AG04450 (cell line): ENCODE results near the gene DIAPH3. TPM values are rescaled to one million over a fixed set of nuclear protein-coding genes. Genes with fewer than 3 reads are reported as not detected.

Experiments
- CTCF ChIA-PET: fragments of 300-600, 350-600 bp; formaldehyde crosslinking; extraction: SDS; loops from one replicate; lab custom pipeline; 2022; ENCODE audit warnings: antibody characterized with exemption, inconsistent platforms; lab: Charles Lee
- POLR2A ChIA-PET: fragments of 350-600 bp; formaldehyde crosslinking; extraction: SDS; loops from one replicate; lab custom pipeline; 2021; ENCODE audit warnings: antibody characterized with exemption, inconsistent platforms; lab: Yijun Ruan, JAX
- DNase-seq: peaks from one replicate; pipeline ENCODE4 v3.0.0-alpha.2; 2011; ENCODE audit warnings: low read depth, low spot score
- H3K27ac ChIP-seq: one replicate; pipeline ENCODE4 v1.5.1; 2012; ENCODE audit warnings: low read depth, low read length, control low read depth
- H3K27me3 ChIP-seq: one replicate; pipeline ENCODE4 v1.6.0; 2012; ENCODE audit warnings: low read length; ENCODE audit not compliant: control insufficient read depth, insufficient read depth
- H3K4me3 ChIP-seq: 2 replicates; pipeline ENCODE4 v1.5.1; 2011; ENCODE audit warnings: mild to moderate bottlenecking, low read depth, low read length, control low read depth
- H3K9me3 ChIP-seq: 2 replicates; pipeline ENCODE4 v1.5.1; 2012; ENCODE audit warnings: low read length; ENCODE audit not compliant: control insufficient read depth, insufficient read depth
- CTCF ChIP-seq: IDR thresholded peaks from 2 replicates; pipeline ENCODE4 v1.5.1; 2011; ENCODE audit warnings: low read depth, low read length, control low read depth, inconsistent platforms
- polyA plus RNA-seq: library from polyadenylated mRNA; depleted of rRNA; stranded (reverse); fragments of >200 nt; gene quantifications from 2 replicates; pipeline ENCODE4 v1.2.3, GENCODE V29; 2011

Gene DIAPH3
- polyA plus RNA-seq, 1 experiment = 11.7 TPM

GRCh38 chr13:59734393-59734792 is 429.3 kb downstream of the DIAPH3 start:
- no peak for DNase-seq
- no peak for TF ChIP-seq CTCF
- no peak overlapping the region for H3K4me3 ChIP-seq
- ChIA-PET CTCF (interaction anchor here (1.0 kb wide), 1 partner anchor 37 kb away, joined by 3 read pairs; no protein-coding TSS in a partner anchor), POLR2A (no interaction called here)
- H3K27me3 ChIP-seq = no peaks in the 10 kb centered on the region
- no peak overlapping the region for H3K27ac ChIP-seq
- no peaks in the 10 kb centered on the region for H3K9me3 ChIP-seq

DNA sequence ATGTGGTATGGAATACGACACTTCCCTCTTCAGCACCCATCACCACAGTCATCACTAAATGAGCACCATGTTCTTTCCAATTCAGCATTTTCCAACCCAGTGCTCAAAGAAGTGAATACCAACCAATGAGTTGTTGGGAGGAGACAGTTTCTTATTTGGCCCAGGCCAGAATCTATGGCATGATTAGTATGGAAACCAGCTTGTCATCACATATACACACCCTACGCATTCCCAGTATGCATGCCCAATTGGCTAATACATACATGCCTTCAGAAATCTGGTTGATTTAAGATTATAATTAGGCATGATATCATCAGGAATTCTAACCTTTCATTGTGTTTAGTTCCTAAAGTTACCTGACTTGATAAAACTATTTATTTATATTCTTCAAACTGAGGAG is 430.0 kb downstream of the DIAPH3 start:
- ChIA-PET CTCF (interaction anchor here (1.0 kb wide), 1 partner anchor 38 kb away, joined by 3 read pairs; no protein-coding TSS in a partner anchor), POLR2A (no interaction called here)
- TF ChIP-seq CTCF = no peak
- Histone ChIP-seq H3K4me3 (no peak overlapping the region), H3K9me3 (no peaks in the 10 kb centered on the region), H3K27me3 (no peaks in the 10 kb centered on the region), H3K27ac (no peak overlapping the region)
- DNase-seq = no peak

- DNase-seq = no peak
- no peak overlapping the region for H3K4me3 ChIP-seq
- POLR2A ChIA-PET = no interaction called here
- TF ChIP-seq CTCF = no peak
- no peaks in the 10 kb centered on the region for H3K9me3 ChIP-seq
- CTCF ChIA-PET = interaction anchor here (0.9 kb wide), 1 partner anchor 412 kb away, joined by 3 read pairs; no protein-coding TSS in a partner anchor
- no peak overlapping the region for H3K27ac ChIP-seq
- no peaks in the 10 kb centered on the region for H3K27me3 ChIP-seq
Observed at GRCh38 chr13:59730026-59730425, 433.7 kb downstream of the DIAPH3 start.

GRCh38 chr13:59728896-59729545 is 434.7 kb downstream of the DIAPH3 start:
- Histone ChIP-seq H3K27ac (no peak overlapping the region), H3K9me3 (no peaks in the 10 kb centered on the region), H3K27me3 (no peaks in the 10 kb centered on the region), H3K4me3 (no peak overlapping the region)
- ChIA-PET POLR2A (no interaction called here), CTCF (no interaction called here)
- no peak for DNase-seq
- TF ChIP-seq CTCF = no peak
